Measurements from ENCODE around the gene KLRB1. TPM values are rescaled to one million over a fixed set of nuclear protein-coding genes. Genes with fewer than 3 reads are reported as not detected.
"Not testable (repeated sequence)": the region's sequence is repeated elsewhere in the genome, so short reads cannot be mapped to it uniquely, and the experiment has no call there.

KLRB1 gene
- total RNA-seq, 1 donor from 2014 or later: 1.4 TPM

DNA sequence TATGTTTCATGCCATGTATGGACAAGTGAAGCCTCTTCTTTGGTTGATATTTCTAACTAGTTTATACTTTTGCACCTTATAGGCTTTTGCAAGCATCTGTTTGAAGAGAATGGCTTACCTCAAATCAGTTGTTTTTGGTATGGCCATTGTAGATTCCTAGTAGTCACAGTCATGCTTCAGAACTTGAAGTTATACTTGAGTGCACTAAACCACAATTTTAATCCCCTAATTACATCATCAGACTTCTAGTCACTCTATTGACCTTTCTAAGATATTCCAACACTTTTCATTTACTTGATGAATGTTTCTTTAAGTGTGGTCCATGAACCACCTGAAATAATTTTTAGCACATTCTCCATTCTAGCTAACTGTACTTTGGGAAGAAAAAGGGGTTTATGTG lies 18.6 kb upstream of the KLRB1 start:
- intact Hi-C loops (cut with micrococcal nuclease): no loop called here

DNA sequence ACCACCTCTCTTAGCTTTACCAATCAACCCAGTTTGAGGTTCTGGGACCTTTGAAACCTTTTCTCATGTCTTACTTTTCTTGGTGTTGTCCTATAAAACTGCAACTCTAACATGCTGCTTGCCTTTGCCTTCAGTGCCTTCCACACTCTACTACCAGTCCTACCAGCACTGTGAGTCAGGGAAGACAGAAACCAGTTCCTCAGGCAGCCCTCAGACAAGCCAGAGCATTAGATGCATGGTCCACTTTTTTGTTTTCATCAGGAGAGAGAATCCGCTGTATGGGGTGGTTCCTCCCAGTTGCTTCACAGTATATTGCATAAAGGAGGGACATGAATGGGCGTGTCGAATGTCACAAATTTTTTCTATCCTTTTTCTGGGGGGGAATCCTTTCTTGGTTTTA lies 17.3 kb upstream of the KLRB1 start:
- intact Hi-C loops (cut with micrococcal nuclease): no loop called here

DNA sequence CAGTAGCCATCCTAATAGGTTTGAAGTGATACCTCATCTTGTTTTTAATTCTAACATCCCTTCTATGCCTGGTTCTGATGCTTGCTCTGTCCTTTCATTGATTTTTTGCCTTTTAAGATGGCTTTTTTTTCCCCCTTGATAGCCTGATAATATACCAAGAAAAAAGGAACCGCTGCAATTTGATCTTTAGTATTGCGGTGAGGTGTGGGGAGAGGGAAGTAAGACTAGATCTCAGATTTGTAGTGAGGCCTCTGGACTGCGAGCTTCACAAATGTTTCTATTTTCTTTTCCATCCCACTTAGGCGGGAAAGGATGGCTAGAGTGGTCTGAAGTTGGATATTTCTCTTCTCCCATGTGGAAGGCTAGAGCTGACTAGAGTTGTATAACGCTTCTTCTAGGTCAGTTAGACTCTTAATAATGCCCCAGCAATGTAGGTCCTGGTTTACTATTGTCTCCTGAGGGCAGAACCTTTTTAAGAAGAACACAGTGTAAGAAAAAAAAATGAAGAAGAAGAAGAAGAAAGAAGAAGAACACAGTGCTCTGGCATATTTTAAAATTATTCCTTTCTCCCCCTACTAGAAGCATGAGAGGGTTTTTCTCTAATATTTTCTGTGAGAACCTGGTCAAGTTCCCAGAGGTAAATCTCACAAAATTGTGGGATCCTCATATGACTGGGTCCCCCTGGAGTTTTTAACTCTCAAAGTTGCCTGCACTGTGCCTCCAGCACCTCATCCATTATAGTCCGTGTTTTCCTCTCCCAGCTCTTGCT lies 11.9 kb upstream of the KLRB1 start:
- intact Hi-C loops (cut with micrococcal nuclease): no loop called here

DNA sequence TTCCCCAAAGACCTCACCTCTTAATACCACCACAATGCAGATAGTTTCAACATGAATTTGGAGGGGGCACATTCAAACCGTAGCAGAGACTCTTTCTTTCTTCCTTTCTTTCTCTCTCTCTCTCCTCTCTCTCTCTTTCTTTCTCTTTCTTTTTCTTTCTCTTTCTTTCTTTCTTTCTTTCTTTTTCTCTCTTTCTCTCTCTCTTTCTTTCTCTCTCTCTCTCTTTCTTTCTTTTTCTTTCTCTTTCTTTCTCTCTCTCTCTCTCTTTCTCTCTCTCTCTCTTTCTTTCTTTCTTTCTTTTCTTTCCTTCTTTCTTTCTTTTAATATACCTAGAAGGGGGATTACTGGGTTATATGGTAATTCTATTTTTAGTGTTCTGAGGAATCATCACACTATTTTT lies 11.2 kb upstream of the KLRB1 start:
- intact Hi-C loops (cut with micrococcal nuclease): not testable (repeated sequence)

DNA sequence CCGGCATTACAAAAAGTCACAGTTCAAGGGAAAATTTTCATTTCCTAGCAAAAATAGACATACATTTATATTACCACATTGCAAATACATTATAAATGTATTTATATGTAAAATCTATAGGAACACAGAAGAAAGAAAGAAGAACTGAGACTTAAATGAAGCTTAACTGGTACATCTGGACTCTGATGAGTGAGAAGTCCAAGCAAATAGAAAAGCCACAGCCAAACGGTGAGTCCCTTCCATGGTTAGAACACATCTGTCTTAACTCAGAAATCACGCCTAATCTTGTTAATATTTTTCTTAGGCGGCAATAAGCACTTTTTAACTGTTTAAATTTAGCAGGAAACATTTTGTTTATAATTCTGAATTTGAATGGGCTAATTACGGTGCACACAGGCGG lies 9.4 kb upstream of the KLRB1 start:
- intact Hi-C loops (cut with micrococcal nuclease): no loop called here

DNA sequence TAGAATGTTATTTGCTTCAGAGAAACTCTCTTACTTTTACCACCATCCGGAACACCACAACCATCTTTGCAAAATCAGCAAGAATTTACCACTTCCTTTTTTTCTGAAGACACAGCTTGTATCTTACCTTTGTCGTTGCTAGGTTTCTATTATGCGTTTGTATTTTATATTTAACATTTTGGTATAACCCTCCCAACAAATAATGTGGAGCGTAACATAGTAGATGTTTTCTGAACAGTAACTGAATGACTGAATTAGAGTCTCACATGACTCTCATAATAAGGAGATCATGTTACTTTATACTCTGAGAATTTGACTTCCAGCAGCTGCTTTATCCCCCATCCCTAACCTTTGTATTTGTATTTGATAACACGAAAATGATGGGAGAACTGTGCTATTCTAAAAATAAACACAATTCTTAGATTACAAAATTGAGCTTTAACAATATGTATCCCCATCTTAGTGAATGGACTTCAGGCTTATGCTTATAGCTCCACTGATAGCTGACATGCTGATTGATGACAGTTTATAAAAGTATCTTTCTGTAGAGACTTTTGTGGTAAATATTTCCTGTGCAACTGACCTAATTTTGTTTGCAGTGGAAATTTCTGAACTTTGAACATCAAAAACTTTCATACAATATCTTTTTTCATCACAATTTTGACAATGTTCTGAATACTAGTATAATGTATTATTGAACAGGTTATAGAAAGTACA lies 7.9 kb upstream of the KLRB1 start:
- intact Hi-C loops (cut with micrococcal nuclease): loop anchor here (1.0 kb wide), 1 partner anchor 33 kb away; no protein-coding TSS in a partner anchor

DNA sequence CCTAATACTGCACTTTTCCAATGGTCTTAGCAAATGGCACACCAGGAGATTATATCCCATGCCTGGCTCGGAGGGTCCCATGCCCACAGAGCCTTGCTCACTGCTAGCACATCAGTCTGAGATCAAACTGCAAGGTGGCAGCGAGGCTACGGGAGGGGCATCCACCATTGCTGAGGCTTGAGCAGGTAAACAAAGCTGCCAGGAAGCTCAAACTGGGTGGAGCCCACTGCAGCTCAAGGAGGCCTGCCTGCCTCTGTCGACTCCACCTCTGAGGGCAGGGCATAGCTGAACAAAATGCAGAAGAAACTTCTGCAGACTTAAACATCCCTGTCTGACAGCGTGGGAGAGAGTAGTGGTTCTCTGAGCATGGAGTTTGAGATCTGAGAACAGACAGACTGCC lies 2.9 kb upstream of the KLRB1 start:
- intact Hi-C loops (cut with micrococcal nuclease): not testable (repeated sequence)

DNA sequence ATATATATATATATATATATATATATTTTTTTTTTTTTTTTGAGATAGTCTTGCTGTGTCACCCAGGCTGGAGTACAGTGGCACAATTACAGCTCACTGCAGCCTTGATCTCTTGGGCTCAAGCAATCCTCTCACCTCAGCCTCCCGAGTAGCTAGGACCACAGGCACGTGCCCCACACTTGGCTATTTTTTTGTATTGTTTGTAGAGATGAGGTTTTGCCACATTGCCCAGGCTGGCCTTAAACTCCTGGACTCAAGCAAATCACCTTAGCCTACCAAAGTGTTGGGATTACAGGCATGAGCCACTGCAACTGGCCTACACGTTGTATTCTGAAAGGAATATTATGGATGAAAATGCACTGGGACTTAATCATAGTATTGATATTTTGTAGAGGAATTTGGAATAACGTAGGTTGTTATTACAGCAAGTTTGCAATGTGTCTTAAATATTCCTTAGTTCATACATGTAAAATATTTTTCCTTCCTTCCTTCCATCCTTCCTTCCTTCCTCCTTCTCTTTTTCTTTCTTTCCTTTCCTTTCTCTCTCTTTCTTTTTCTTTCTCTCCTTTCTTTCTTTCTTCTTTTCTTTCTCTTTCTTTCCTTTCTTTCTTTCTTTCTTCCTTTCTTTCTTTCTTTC lies 862 bp downstream of the KLRB1 start:
- intact Hi-C loops (cut with micrococcal nuclease): no loop called here

DNA sequence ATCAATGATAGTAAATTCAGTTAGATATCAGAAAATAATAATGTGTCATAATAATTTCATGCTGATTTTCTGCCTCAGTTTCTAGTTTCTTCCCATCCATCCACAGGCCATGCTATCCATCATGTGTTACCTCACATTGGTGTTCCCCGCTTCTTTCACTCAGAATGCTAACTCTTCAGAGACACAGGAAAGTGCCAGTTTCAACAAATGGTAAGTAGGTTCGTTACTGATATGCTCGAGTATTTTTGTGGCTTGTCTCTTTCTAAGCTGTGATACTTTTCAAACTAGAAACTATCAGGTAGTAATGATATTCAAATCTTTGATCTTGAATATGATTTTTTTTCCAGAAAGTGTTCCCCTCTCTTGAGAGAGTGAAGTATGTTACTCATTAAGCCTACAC lies 1.5 kb downstream of the KLRB1 start:
- intact Hi-C loops (cut with micrococcal nuclease): no loop called here

DNA sequence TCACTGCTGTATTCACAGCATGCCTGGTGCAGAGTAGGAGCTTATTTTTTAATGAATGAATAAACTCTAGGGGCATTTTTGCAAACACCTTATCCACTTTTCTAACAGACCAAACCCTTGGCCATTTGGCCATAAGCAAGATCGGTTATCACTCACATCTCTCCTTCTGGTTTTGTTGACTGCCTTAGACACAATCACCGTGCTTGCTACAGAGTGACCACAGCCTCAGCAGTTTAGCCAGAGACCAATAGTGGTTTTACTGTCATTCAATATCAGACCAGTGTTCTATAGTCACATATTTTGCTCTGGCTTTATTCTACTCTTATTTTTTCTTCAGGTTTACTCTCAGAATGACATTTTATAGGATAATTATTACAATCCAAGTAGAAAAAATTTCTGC lies 2.2 kb downstream of the KLRB1 start:
- intact Hi-C loops (cut with micrococcal nuclease): no loop called here

DNA sequence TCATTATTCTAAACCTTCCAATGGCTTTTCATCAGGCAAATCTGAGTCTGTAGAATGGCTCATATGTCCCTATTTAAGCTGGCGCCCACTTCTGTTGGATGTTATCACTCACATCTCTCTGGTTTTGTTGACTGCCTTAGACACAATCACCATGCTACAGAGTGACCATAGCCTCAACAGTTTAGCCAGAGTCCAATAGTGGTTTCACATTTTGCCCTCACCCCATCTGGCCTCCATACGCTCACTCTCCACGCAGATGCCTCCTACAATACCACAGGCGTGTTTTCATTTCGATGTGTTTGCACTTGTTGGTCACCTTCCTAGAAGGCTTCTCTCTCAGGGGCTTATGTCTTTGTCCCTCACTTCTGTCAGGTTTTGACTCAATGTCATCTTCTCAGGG lies 3.4 kb downstream of the KLRB1 start:
- intact Hi-C loops (cut with micrococcal nuclease): no loop called here

DNA sequence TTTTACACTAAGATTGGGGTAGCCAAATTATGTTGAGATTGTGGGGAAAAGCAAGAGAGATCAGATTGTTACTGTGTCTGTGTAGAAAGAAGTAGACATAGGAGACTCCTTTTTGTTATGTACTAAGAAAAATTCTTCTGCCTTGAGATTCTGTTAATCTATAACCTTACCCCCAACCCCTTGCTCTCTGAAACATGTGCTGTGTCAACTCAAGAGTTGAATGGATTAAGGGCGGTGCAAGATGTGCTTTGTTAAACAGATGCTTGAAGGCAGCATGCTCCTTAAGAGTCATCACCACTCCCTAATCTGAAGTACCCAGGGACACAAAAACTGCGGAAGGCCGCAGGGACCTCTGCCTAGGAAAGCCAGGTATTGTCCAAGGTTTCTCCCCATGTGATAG lies 7.3 kb downstream of the KLRB1 start:
- intact Hi-C loops (cut with micrococcal nuclease): not testable (repeated sequence)

DNA sequence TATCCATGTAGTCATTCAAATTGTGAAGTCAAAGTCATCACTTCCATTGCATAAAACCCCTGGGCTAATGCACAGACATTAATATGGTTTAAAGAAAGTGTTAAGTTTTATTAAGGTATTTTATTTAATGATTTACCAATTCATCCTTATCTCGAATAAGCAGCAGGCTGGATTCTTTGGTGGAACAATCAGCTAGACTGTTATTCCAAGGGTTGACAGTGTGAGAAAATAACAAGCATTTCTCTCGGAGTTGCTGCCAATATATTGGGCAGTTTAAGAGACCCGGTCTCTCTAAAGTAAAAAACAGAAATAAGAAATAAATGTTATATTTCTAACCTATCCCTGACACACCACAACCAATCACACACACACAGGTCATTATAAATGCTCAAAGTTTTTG lies 9.4 kb downstream of the KLRB1 start:
- intact Hi-C loops (cut with micrococcal nuclease): no loop called here

DNA sequence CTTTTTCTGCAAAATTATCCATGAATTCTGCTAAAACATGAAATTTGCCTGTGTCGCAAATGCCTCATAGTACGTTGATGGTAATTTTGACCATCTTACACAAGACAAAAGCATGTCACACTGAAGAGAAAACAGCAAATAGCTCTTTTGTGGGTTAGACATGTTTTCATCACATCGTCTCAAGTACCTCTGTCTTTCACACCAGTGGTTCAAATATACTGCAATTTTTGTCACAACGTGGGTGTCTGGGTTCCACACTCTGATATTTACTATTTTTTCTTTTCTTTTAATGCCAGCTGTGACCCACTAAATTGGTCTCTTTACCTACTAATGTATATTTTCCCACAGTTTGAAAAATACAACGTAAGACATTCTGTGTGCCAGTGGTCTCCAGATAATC lies 10.4 kb downstream of the KLRB1 start:
- intact Hi-C loops (cut with micrococcal nuclease): no loop called here

DNA sequence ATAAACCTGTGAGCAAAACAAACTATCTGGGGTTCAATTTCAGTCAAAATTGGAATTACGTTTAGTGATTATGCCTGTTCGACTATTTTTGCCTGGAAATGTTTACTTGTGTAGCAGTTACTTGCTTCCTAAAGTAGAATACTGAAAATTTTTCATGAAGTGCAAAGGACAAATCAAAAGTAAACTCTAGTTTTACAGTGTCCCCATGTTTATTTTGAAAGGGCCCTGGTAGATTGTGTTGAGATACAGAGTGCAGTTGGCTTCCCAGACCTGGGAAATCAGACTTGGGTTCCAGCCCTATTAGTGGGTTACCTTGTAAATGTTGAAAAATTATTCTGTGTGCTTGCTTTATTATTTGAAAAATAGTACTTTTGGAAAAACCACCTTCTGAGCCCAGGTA lies 17.3 kb downstream of the KLRB1 start:
- intact Hi-C loops (cut with micrococcal nuclease): no loop called here

DNA sequence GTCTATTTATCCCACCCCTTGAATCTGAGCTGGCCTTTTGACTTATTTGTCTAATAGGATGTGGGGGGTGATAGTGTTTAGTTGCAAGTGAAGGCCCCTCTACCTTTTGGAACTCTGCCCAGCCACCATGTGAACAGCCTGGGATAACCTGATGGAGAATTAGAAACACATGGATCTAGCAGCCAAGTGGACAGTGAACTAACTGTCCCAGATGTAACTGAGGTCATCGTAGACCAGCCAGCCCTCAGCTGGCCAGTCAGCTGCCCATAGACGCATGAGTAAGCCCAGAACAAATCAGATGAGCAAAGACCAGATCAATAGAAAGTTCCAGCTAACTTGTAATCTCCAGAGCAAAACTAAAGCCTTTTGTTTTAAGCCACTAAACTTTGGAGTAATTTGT lies 19.0 kb downstream of the KLRB1 start:
- intact Hi-C loops (cut with micrococcal nuclease): no loop called here

DNA sequence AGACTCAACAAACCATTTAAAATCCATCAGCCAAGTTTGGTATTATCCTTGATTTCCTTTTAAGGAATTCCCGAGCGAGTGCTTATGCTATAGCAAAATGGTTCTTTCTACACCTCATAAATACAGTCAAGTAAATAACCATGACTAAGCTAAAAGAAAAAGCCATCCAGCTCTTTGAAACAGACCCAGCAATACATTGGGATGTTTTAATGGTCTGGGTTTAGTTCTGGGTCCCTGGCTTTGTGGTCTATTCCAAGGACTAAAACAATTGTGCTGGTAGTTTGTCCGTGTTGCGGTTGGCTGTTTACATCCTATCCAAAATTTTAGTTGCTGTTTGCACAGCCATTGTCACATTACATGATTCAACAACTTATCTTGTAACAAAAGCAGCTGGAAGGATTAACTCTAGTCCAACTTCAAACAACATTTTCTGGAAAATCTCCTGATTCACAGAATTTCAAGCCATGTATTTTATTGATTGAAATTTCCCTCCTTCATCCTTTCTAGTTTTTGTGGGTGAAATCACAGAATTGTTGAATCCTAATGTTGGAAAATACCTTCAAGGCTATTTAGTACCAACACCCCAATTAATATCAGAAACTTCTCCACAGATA lies 19.6 kb downstream of the KLRB1 start:
- intact Hi-C loops (cut with micrococcal nuclease): no loop called here

DNA sequence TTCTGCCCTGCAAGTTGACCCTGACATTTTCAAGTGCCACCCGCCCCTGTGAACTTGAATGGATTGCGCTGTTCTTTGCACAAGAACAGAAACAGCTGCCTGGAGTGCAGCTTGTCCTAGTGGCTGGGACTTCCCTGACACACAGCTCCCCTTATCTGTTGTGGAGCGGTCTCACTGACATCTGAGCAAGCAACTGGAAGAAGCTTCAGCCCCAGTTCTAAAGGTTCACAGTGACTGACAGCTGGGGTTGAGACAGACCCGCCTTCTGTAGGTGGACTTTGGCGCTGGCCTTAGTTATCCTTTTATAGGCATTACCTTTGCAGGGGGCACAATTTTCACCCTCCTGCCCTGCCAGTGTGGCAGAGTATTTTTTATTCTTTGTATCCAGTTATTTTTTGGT lies 30.0 kb downstream of the KLRB1 start:
- intact Hi-C loops (cut with micrococcal nuclease): not testable (repeated sequence)

DNA sequence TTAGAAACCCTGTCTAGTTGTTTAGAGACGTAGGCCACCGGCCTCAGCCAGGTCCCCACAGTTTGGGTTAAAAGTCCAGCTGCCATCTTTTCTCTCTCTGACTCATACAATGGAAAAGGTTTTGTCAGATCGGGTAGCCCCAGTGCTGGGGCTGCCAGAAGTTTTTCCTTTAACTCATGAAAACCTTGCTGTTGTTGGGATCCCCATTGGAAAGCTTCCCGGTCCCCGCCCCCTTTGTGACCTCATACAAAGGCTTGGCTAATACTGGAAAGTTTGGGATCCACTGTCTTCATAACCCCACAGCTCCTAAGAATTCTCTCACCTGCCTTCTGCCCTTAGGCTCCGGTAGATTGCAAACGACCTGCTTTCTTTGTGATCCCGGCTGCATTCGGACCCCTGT lies 40.6 kb downstream of the KLRB1 start:
- intact Hi-C loops (cut with micrococcal nuclease): not testable (repeated sequence)

DNA sequence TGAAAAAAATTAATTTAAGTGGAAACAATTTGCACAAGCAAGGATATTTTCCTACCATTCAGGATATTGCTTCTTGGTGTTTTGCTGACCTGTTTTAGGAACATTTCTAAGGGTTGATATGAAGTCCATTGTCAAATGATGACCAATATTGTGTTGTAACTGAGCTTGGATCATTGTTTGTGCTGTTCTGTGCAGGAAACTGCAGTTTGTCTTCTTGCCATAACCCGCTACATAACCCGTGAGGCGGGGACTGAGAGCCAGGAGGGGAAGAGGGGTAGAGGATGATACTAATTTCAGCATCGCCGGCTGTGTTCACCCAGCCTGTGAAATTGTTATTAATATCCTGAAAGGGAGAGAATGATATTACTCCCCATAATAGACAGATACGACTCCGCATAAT lies 41.6 kb downstream of the KLRB1 start:
- intact Hi-C loops (cut with micrococcal nuclease): not testable (repeated sequence)

DNA sequence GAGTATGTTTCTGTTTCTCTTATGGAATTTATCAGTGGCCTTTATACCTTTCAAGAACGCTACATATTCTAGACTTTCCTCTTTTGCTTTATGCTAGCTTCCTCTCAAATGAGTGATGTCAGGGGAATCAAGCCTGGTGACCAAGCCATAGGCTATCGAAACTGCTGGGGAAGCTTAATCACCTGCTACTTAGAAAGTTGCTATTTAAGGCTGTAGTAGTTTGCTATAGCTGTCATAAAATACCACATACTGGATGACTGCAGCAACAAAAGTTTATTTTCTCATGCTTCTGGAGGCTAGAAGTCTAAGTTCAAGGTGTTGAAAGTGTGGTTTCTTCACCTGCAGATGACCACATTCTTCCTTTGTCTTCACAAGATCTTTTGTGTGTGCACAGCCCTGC lies 43.3 kb downstream of the KLRB1 start:
- intact Hi-C loops (cut with micrococcal nuclease): not testable (repeated sequence)

DNA sequence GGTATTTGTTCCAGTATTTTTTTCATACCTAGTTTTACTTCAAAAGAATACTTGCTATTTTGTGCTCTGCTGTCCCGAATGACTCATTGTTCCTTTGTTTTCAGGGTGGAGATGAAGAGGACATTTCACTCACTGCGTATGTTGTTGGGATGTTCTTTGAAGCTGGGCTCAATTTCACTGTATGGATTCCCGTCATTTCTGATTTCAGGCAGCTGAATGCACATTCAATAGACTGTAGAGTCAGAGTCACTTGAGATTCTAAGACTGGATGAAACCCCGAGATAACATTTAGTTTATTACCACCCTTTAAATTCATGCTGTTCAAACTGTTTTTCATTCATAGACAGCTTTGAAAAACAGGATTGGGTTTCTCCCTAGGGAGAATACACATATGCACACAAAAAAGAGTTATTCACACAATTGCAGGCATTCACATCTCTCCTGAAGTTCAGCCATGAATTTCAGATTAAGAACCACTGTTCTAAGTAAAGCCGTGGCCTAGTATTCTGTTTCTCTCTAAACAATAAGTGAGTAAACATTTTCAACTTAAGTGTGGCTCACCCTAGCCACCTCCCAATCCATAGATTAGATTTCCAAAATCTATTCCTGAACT lies 44.8 kb downstream of the KLRB1 start:
- intact Hi-C loops (cut with micrococcal nuclease): not testable (repeated sequence)
